Mucosa of descending colon (tissue), 3 donors: ENCODE data around the gene RUVBL2. TPM values are rescaled to one million over a fixed set of nuclear protein-coding genes. Genes with fewer than 3 reads are reported as not detected.

Source experiments
- ATAC-seq: fragments of 200-7000 bp; cut with Tn5 transposase; one replicate; pipeline ENCODE4 v1.9.1; 2020; ENCODE audit warnings: mild to moderate bottlenecking, moderate library complexity
- DNase-seq, 3 donors: peaks; one replicate each; pipeline ENCODE4 v3.0.0-alpha.2; 2020
- H3K36me3 ChIP-seq: fragments of 200-600 bp; one replicate; pipeline ENCODE4 v1.8.0; 2021; ENCODE audit warnings: low read depth, mild to moderate bottlenecking
- H3K4me1 ChIP-seq: fragments of 200-600 bp; one replicate; pipeline ENCODE4 v1.8.0; 2021; ENCODE audit warnings: low read depth, mild to moderate bottlenecking
- H3K4me3 ChIP-seq: fragments of 200-600 bp; one replicate; pipeline ENCODE4 v1.8.0; 2021; ENCODE audit warnings: mild to moderate bottlenecking
- H3K9me3 ChIP-seq: fragments of 200-600 bp; one replicate; pipeline ENCODE4 v1.8.0; 2021; ENCODE audit warnings: mild to moderate bottlenecking
- intact Hi-C, 2 donors: fragments of 100-400 bp; cut with DNase I in 1 of 2; cut with micrococcal nuclease in 1 of 2; formaldehyde crosslinking; loops; one replicate each; pipeline versions ENCODE4 v1.11.0 to v1.11.1; 2022; cut with DNase I, micrococcal nuclease
- total RNA-seq, 3 donors: library from RNA; stranded (reverse); fragmentation: NEBNext Ultra II Directional in 2 of 3; extraction: Animal tissue kit (Norgen Biotek cat#: 25700) in 2 of 3; gene quantifications; one replicate each; pipeline versions ENCODE4 v1.2.1 to v1.2.4, GENCODE V29; 2021 to 2023
- TF ChIP-seq, protein P1 (sequence below): fragments of 200-600 bp; IDR thresholded peaks from one replicate; pipeline ENCODE4 v1.8.0; 2022; ENCODE audit warnings: antibody characterized with exemption, mild to moderate bottlenecking
- donor health status: DM: no; HTN: no; CAD: no; lungs with moderate emphysema.
- donor health status: DM: no; HTN: no; CAD: no.
- donor health status: DM: no; HTN: yes; CAD: no.

The RUVBL2 gene
- total RNA-seq, 3 donors from 2014 or later: 47.4 to 68.8 (median 57.3) TPM

DNA sequence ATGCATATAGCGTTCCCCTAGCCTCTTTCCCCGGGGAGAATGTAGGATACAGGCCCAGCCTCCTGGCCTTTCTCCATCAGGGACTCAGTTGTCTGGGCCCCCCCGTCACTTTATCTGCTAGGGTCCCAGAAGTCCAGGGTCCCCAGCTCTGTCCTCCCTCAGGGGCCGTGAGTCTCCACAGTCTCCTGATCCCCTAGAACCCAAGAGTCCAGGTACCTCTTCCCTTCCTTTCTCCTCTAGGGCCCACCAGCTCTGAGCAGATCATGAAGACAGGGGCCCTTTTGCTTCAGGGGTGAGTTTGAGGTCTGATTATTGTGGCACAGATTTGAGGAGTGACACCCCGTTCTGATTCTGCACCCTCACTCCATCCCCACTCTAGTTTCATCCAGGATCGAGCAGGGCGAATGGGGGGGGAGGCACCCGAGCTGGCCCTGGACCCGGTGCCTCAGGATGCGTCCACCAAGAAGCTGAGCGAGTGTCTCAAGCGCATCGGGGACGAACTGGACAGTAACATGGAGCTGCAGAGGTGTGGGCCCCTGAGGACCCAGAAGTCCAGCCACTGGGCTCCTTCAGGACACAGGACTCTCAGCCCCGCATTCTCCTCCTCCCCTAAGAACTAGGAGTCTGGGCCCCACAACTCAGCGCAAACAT, 38.3 kb upstream of the RUVBL2 start:
- Histone ChIP-seq H3K4me1 (peaks cover 18% of the 10 kb centered on the region), H3K36me3 (no peaks in the 10 kb centered on the region), H3K4me3 (peak overlapping the region; percentile 81), H3K9me3 (no peaks in the 10 kb centered on the region)
- TF ChIP-seq, protein P1, sequence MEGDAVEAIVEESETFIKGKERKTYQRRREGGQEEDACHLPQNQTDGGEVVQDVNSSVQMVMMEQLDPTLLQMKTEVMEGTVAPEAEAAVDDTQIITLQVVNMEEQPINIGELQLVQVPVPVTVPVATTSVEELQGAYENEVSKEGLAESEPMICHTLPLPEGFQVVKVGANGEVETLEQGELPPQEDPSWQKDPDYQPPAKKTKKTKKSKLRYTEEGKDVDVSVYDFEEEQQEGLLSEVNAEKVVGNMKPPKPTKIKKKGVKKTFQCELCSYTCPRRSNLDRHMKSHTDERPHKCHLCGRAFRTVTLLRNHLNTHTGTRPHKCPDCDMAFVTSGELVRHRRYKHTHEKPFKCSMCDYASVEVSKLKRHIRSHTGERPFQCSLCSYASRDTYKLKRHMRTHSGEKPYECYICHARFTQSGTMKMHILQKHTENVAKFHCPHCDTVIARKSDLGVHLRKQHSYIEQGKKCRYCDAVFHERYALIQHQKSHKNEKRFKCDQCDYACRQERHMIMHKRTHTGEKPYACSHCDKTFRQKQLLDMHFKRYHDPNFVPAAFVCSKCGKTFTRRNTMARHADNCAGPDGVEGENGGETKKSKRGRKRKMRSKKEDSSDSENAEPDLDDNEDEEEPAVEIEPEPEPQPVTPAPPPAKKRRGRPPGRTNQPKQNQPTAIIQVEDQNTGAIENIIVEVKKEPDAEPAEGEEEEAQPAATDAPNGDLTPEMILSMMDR: no peak
- DNase-seq (peak in 2 of 3 donors; percentile 23 to 47), ATAC-seq (no peak)
- intact Hi-C loops: no loop called here

DNA sequence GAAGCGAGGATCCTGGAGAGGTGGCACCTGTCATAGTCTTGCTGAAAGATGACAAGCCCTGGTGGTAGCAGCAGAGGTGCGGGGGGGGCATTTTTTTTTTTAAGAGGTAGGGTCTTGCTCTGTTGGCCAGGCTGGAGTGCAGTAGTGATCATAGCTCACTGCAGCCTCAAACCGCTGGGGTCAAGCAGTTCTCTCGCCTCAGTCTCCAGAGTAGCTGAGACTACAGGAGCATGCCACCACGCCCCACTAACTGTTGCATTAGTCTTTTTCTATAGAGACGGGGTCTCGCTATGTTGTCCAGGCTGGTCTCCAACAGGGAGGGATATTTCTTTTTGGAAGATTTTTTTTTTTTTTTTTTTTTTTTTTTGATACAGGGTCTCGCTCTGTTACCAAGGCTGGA, 35.7 kb upstream of the RUVBL2 start:
- Histone ChIP-seq H3K9me3 (no peaks in the 10 kb centered on the region), H3K4me1 (peaks cover 35% of the 10 kb centered on the region), H3K4me3 (no peak overlapping the region), H3K36me3 (no peaks in the 10 kb centered on the region)
- TF ChIP-seq, protein P1: no peak
- ATAC-seq (no peak), DNase-seq (no peak)
- intact Hi-C loops: no loop called here

DNA sequence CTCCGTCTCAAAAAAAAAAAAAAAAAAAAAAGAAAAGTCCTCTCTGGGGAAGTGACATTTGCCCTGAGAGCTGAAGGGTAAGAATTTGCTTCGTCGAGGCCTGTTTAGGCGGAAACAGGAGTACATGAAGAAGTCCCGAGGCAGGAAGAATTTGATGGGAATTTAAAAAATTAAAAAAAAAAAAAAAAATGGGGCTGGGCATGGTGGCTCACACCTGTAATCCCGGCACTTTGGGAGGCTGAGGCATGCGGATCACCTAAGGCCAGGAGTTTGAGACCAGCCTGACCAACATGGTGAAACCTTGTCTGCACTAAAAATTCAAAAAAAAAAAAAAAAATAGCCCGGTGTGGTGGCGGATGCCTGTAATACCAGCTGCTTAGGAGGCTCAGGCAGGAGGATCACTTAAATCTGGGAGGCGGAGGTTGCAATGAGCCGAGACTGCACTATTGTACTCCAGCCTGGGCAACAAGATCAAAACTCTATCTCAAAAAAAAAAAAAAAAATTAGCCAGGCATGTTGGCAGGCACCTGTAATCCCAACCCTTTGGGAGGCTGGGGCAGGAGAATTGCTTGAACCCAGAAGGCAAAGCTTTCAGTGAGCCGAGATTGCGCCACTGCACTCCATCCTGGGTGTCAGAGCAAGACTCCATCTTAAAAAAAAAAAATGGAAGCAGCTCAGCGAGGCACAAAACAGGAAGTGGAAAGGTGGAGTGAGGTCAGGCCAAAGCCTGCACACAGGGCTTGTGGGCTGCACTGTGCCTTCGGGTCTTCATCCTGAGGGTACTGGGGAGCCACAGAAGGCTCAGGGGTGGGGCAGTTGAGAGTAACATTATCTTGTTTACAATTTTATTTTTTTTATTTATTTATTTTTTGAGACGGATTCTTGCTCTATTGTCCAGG, 34.1 kb upstream of the RUVBL2 start:
- ATAC-seq: no peak
- peaks cover 42% of the 10 kb centered on the region for H3K4me1 ChIP-seq
- no peaks in the 10 kb centered on the region for H3K36me3 ChIP-seq
- intact Hi-C loops: loop anchor here in 1 of 2 donors (10.0 kb wide), 1 partner anchor 85 kb away; the partner anchor contains the start of gene PPP1R15A
- TF ChIP-seq, protein P1: no peak
- H3K9me3 ChIP-seq: no peaks in the 10 kb centered on the region
- no peak for DNase-seq
- H3K4me3 ChIP-seq: no peak overlapping the region

DNA sequence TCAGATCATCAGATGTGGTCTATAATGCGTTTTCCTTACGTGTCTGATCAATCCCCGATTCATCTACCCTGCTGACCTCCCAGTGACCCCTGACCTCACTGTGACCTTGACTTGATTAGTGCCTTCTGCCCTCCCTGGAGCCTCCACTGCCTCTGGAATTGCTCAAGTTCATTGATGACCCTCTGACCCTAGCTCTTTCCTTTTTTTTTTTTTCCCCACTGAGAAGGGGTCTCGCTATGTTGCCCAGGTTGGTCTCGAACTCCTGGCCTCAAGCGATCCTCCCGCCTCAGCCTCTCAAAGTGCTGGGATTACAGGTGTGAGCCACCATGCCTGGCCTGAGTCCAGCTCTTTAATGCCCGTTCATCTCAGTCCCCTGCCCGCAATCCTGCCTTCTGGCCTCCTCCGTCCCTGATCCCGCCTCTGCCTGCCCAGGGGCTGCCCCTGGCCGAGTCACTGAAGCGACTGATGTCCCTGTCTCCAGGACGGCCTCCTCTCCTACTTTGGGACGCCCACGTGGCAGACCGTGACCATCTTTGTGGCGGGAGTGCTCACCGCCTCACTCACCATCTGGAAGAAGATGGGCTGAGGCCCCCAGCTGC, 32.5 kb upstream of the RUVBL2 start:
- Histone ChIP-seq H3K4me3 (no peak overlapping the region), H3K9me3 (no peaks in the 10 kb centered on the region), H3K36me3 (no peaks in the 10 kb centered on the region), H3K4me1 (peaks cover 38% of the 10 kb centered on the region)
- TF ChIP-seq, protein P1: no peak
- no peak for ATAC-seq
- intact Hi-C loops: loop anchor here in 1 of 2 donors (10.0 kb wide), 1 partner anchor 86 kb away; the partner anchor contains the start of gene PPP1R15A
- peak; percentile 43 to 62 (median 59) for DNase-seq

DNA sequence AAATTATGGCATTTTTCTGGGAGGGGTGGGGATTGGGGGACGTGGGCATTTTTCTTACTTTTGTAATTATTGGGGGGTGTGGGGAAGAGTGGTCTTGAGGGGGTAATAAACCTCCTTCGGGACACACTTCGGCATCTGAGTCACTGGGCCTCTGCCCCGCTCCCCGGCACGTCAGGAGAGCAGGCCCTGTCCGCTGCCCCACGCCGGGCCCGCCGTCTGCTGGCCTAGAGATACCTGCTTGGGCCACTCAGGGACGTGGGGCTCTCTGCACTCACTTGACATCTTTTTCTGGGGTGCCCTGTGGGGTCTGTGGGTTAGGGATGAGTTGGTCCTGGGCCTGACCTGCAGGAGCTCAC, 32.0 kb upstream of the RUVBL2 start:
- intact Hi-C loops: loop anchor here in 1 of 2 donors (10.0 kb wide), 1 partner anchor 87 kb away; the partner anchor contains the start of gene PPP1R15A
- ATAC-seq (no peak), DNase-seq (peak; percentile 28 to 62 (median 56))
- Histone ChIP-seq H3K9me3 (no peaks in the 10 kb centered on the region), H3K4me3 (no peak overlapping the region), H3K4me1 (peaks cover 41% of the 10 kb centered on the region), H3K36me3 (no peaks in the 10 kb centered on the region)
- TF ChIP-seq, protein P1: no peak
